Activated CD4-positive, alpha-beta T cell treated with anti-CD3 and anti-CD28 coated beads for 24 hours (primary cell): ENCODE data around the gene PLPP7.

ENCODE experiments used
- DNase-seq, 2 donors: peaks; one replicate each; pipeline ENCODE4 v3.0.0-alpha.2; 2020; ENCODE audit warnings: low read depth in 2 of 2

Gene PLPP7

GRCh38 chr9:131281119-131281965, 8.2 kb upstream of the PLPP7 start:
- DNase-seq, result no peak

- no peak for DNase-seq
Observed at GRCh38 chr9:131282175-131282574, 7.3 kb upstream of the PLPP7 start.

GRCh38 chr9:131282688-131283422, 6.7 kb upstream of the PLPP7 start:
- DNase-seq, result no peak

- DNase-seq, result no peak
Observed at GRCh38 chr9:131284856-131285255, 4.7 kb upstream of the PLPP7 start.

- no peak for DNase-seq
Observed at GRCh38 chr9:131287359-131287758, 2.2 kb upstream of the PLPP7 start.

- DNase-seq, result no peak
Observed at GRCh38 chr9:131288217-131288616, 1.3 kb upstream of the PLPP7 start.

GRCh38 chr9:131290036-131290766, 678 bp downstream of the PLPP7 start:
- no peak for DNase-seq

GRCh38 chr9:131290767-131291370, 1.3 kb downstream of the PLPP7 start:
- DNase-seq, result no peak

- no peak for DNase-seq
Observed at GRCh38 chr9:131291795-131292315, 2.3 kb downstream of the PLPP7 start.

- no peak for DNase-seq
Observed at GRCh38 chr9:131292937-131293336, 3.4 kb downstream of the PLPP7 start.

- no peak for DNase-seq
Observed at GRCh38 chr9:131296460-131296859, 6.9 kb downstream of the PLPP7 start.

- DNase-seq, result no peak
Observed at GRCh38 chr9:131296906-131297500, 7.5 kb downstream of the PLPP7 start.

GRCh38 chr9:131297903-131298302, 8.4 kb downstream of the PLPP7 start:
- no peak for DNase-seq

GRCh38 chr9:131298341-131298740, 8.8 kb downstream of the PLPP7 start:
- DNase-seq, result no peak

GRCh38 chr9:131298816-131299215, 9.3 kb downstream of the PLPP7 start:
- no peak for DNase-seq

GRCh38 chr9:131299346-131299960, 9.9 kb downstream of the PLPP7 start:
- DNase-seq, result no peak

- DNase-seq, result no peak
Observed at GRCh38 chr9:131299961-131300347, 10.4 kb downstream of the PLPP7 start.

GRCh38 chr9:131300444-131300843, 10.9 kb downstream of the PLPP7 start:
- no peak for DNase-seq

- DNase-seq, result no peak
Observed at GRCh38 chr9:131302244-131303075, 12.9 kb downstream of the PLPP7 start.
